GM10266 (cell line): ENCODE results near the gene ZNF664.

Source experiments
- DNase-seq: peaks from one replicate; pipeline ENCODE4 v3.0.0; 2012; ENCODE audit errors: extremely low spot score
- TF ChIP-seq, protein P1 (sequence below): IDR thresholded peaks from 2 replicates; pipeline ENCODE4 v1.5.1; 2012; ENCODE audit warnings: mild to moderate bottlenecking, low read depth; ENCODE audit not compliant: control insufficient read depth, insufficient read depth; ENCODE audit errors: missing control alignments

ZNF664 gene

DNA sequence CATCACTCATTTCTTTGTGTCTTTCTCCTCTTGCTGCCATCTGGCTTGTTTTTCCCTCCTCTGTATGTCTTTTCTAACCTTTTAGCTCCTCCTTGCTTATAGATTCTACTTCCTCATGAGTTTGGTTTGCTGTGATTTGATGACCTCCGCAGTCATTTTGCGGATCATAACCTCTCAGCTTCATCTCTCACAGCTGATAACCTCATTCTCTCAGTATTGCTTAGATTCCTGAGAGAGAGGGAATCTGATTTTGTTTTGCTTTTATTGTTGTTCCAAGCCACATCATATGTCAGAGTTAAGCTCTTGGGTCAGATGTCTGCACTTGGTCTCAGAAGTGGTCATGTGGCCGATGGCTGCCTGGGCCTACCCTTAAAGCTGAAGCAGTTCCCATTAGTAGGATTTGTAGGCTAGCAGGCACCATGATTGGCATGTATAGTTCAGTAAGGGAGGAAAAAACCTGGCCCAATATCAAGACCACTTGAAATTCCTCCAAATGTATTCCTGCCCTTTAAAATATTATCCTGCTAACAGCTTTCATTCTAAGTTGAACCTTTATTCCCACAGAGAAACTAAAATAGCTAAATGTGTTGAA lies 13.5 kb downstream of the ZNF664 start:
- DNase-seq = no peak
- TF ChIP-seq, protein P1, sequence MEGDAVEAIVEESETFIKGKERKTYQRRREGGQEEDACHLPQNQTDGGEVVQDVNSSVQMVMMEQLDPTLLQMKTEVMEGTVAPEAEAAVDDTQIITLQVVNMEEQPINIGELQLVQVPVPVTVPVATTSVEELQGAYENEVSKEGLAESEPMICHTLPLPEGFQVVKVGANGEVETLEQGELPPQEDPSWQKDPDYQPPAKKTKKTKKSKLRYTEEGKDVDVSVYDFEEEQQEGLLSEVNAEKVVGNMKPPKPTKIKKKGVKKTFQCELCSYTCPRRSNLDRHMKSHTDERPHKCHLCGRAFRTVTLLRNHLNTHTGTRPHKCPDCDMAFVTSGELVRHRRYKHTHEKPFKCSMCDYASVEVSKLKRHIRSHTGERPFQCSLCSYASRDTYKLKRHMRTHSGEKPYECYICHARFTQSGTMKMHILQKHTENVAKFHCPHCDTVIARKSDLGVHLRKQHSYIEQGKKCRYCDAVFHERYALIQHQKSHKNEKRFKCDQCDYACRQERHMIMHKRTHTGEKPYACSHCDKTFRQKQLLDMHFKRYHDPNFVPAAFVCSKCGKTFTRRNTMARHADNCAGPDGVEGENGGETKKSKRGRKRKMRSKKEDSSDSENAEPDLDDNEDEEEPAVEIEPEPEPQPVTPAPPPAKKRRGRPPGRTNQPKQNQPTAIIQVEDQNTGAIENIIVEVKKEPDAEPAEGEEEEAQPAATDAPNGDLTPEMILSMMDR = no peak

DNA sequence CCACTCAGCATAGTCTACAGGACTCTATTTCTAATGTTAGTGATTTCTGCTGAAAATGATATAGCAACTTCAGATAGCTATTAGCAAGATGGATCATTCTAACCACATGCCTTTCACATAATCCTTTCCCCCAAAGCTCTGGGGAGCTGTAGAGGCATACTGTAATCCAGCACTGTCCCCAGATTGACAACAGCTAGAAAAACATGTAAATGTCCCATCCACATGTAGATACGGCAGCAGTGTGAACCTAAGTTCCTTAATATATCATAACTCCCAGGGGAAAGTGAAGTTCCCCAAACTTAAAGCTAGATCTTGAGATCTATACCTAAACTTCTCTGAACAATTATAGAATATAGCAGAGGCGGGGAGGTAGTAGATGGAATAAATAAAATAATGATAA lies 14.0 kb downstream of the ZNF664 start:
- DNase-seq = no peak
- TF ChIP-seq, protein P1 = no peak

DNA sequence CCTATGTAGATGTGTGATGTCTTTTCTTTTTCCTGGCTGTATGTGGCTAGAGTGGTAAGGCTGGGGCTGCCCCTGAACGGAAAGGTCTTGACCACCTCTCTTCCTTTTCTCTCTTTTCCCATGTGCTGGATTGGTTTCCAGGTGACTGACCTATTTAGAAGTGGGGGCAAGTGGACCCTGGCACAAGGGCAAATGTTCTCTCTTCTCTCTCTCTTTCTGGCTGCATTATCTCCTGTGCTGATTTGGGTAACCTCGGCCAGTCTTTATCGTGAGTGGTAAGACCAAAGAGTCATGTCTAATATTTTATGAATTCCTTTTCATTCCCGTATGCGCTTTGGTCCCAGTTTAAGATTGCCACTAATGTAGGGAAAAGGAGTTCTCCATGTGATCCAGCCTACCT lies 16.2 kb downstream of the ZNF664 start:
- TF ChIP-seq, protein P1 = no peak
- no peak for DNase-seq

DNA sequence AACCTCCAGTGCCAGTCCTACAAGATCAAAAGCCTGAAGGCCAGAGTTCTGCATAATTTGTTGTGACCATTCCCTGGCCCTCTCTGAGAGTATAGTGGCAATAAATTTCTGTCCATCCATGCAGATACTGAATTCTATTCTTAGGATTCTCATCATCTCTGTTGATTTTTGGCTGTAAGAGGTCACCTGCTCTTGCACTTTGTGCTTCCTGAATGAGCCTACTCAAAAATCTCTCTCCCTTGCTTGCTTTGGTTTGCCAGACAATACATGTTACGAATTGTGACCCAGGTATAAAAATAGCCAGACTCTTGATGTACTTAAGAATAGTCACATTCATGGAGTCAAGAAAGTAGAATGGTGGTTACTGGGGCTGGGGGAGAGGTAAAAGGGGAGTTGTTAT lies 16.7 kb downstream of the ZNF664 start:
- TF ChIP-seq, protein P1 = no peak
- no peak for DNase-seq

DNA sequence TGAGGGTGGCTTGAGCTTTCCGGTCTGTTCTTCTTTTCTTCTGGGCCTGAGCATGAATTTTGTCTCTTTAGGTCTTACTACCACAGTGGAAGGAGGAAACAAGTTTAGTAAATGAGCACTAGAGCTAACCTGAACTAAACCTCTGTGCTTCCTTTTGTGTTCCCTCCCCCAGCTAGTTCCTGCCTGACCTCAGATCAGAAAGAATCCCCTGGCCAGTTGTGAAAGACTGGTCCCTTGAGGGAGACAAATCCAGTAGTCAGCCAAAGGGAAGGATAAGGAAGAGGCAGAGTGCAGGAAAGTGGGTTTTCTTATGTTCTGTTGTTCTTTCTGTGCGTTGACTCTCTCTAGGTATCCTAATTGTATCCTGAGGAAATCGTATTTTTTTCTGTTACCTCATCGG lies 17.5 kb downstream of the ZNF664 start:
- TF ChIP-seq, protein P1 = no peak

DNA sequence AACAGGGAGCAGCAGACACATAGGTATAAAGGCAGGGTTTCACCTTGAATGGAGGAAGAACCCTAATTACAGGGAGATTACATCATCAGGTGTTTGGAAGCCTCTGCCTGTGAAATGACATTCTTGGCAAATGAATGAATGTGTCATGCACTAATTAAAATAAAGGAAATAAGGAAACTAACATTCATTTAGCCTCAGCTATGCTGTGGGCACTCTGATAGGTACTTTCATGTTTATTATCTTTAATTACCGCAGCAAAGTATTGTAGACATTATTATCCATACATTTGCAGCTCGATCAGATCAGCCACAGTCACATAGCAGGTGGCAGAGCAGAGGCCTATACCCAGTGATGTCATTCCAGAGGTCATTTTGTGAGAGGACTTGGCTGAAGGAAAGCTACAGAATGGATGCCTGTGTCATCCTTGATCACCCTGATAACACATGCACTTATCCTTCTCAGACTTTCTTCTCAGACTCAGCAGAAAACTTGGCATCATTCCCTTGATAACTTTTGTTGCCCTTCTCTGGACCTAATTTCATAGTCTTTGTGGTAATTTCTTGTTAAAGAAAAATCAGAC lies 18.4 kb downstream of the ZNF664 start:
- TF ChIP-seq, protein P1 = no peak

More for the DNA sequence above, 17.5 kb downstream of the ZNF664 start:
- DNase-seq = no peak

DNA sequence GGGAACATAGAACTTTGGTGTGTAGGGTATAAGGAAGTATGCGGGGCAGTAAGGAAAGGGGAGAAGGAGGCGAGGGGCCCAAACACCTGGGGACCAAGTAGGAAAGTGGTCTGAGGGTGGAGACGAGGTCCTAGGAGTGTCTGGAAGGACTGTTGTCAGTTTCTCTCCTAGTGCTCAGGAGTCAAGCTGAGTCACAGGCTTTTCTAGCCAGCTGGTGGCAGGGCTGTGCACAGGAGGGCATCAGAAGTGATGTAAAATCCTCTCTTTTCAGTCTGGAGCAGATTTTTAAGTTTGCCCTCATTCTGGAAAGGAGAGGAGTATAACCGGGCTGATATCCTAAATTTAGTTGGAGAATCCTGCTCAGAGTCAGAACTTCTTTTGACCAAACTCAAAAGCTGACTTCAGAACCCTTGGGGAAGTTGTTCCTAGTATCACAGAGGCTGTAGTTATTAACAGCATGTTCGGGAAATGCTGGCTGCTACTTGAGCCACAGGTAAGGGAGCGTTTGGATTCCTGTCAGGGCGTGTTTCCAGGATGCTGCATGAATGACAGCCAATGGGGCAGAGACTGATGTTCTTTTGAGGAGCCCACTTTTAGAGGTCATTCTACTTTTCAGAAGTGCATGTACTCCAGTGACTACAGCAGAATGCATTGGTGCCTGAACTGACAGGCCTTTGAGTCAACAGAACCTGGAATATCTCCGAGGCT lies 19.3 kb downstream of the ZNF664 start:
- TF ChIP-seq, protein P1 = no peak
- no peak for DNase-seq

More for the DNA sequence above, 18.4 kb downstream of the ZNF664 start:
- no peak for DNase-seq
